ENCODE data around the gene KANSL2.

DNA sequence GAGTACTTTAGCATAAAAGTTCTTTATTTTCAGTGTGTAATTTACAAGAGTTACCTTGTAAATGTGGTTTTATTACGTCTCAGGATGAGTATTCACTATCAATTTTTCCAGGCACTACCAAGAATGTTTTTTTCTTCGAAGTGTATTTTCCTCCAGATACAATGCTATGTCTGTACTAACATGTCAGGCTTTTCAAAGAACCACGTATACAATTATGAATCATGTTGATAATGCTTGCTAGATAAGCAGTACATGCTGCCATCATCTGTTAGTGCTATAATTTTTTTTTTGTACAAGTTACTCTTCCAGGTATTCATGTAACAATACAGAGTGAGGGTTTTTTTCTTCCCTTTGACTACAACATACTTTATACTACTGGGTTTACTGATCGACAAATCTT is 5.6 kb upstream of the KANSL2 start:
- TF ChIP-seq CHD2 (IDR thresholded peaks at IDR 0.05; ENCODE audit: low read length, partially characterized antibody), result no peak
- TF ChIP-seq MYC (IDR thresholded peaks at IDR 0.05; ENCODE audit: borderline replicate concordance, low read length), result no peak
- TF ChIP-seq MAFK (IDR thresholded peaks at IDR 0.05; ENCODE audit: partially characterized antibody), result no peak
- no peak for TF ChIP-seq RFX5 (IDR thresholded peaks at IDR 0.05)
- TF ChIP-seq, protein P1, sequence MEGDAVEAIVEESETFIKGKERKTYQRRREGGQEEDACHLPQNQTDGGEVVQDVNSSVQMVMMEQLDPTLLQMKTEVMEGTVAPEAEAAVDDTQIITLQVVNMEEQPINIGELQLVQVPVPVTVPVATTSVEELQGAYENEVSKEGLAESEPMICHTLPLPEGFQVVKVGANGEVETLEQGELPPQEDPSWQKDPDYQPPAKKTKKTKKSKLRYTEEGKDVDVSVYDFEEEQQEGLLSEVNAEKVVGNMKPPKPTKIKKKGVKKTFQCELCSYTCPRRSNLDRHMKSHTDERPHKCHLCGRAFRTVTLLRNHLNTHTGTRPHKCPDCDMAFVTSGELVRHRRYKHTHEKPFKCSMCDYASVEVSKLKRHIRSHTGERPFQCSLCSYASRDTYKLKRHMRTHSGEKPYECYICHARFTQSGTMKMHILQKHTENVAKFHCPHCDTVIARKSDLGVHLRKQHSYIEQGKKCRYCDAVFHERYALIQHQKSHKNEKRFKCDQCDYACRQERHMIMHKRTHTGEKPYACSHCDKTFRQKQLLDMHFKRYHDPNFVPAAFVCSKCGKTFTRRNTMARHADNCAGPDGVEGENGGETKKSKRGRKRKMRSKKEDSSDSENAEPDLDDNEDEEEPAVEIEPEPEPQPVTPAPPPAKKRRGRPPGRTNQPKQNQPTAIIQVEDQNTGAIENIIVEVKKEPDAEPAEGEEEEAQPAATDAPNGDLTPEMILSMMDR (IDR thresholded peaks at IDR 0.05), result no peak
- TF ChIP-seq HOXB13 (CRISPR knock-in tag; IDR thresholded peaks at IDR 0.05; ENCODE audit: low read depth), result no peak
- no peak for TF ChIP-seq RCOR1 (IDR thresholded peaks at IDR 0.05; ENCODE audit: low read depth, low read length)
- no peak for TF ChIP-seq ESRRA (IDR thresholded peaks at IDR 0.05; ENCODE audit: borderline replicate concordance, low read length)
- TF ChIP-seq NR3C1 (IDR thresholded peaks at IDR 0.05), result no peak
- TF ChIP-seq, protein P2, sequence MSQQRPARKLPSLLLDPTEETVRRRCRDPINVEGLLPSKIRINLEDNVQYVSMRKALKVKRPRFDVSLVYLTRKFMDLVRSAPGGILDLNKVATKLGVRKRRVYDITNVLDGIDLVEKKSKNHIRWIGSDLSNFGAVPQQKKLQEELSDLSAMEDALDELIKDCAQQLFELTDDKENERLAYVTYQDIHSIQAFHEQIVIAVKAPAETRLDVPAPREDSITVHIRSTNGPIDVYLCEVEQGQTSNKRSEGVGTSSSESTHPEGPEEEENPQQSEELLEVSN (IDR thresholded peaks at IDR 0.05; ENCODE audit: borderline replicate concordance, low read depth), result no peak
- no peak for TF ChIP-seq PHF8 (IDR thresholded peaks at IDR 0.05; ENCODE audit: borderline replicate concordance, low read depth)
- TF ChIP-seq, protein P3, sequence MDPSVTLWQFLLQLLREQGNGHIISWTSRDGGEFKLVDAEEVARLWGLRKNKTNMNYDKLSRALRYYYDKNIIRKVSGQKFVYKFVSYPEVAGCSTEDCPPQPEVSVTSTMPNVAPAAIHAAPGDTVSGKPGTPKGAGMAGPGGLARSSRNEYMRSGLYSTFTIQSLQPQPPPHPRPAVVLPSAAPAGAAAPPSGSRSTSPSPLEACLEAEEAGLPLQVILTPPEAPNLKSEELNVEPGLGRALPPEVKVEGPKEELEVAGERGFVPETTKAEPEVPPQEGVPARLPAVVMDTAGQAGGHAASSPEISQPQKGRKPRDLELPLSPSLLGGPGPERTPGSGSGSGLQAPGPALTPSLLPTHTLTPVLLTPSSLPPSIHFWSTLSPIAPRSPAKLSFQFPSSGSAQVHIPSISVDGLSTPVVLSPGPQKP (IDR thresholded peaks at IDR 0.05; ENCODE audit: low read depth, low read length), result no peak

Measured in A549 (cell line).